ENCODE measurements around the gene PPP1CA. TPM values are rescaled to one million over a fixed set of nuclear protein-coding genes. Genes with fewer than 3 reads are reported as not detected.

The PPP1CA gene
- total and polyA plus RNA-seq, 4 donors = 62.4 to 92.9 (median 75.9) TPM

DNA sequence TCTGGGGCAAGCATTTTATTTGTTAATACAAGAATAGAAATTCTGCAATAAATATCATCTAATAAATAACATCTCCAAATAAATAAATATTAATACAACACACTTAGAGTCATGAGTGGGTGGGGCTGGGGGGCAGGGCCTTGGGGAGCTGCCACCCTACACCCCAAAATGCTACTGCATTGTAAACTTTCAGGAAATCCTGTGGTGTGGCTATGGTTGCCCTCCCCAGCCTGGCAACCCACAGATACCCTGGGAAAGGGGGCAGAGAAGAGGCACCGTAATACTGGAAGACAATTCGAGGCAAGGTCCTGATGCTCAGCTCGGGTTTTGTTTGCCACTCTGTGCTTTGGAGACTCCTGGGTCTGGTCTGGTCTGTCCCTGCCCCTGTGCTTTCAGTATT, 37.5 kb downstream of the PPP1CA start:
- Histone ChIP-seq H3K9ac (ENCODE audit: low read depth in 1 of 2, low read length in 2 of 2) (no peak overlapping the region), H3K27me3 (ENCODE audit: control insufficient read depth in 4 of 4, insufficient read depth in 4 of 4, low read length in 3 of 4) (no peaks in the 10 kb centered on the region), H3K27ac (ENCODE audit: low read depth in 1 of 2, low read length in 2 of 2) (no peak overlapping the region), H3K9me3 (ENCODE audit: control insufficient read depth in 4 of 4, low read length in 3 of 4) (no peaks in the 10 kb centered on the region), H3K36me3 (ENCODE audit: control insufficient read depth in 4 of 4, insufficient read depth in 3 of 4, low read depth in 1 of 4, low read length in 3 of 4) (no peaks in the 10 kb centered on the region), H3K4me3 (ENCODE audit: low read depth in 1 of 3, low read length in 3 of 3) (no peak overlapping the region), H3K4me1 (ENCODE audit: control insufficient read depth in 4 of 4, insufficient read depth in 4 of 4, low read length in 3 of 4) (no peaks in the 10 kb centered on the region)
- DNase-seq (ENCODE audit: low spot score) = no peak
- WGBS = 91% methylated on average over 3 of the region's 3 CpGs
- no peak for TF ChIP-seq CTCF (IDR thresholded peaks at IDR 0.05; ENCODE audit: low read depth, low read length, missing input control)
- TF ChIP-seq JUND (IDR thresholded peaks at IDR 0.05) = no peak
- no peak for TF ChIP-seq EGR1 (IDR thresholded peaks at IDR 0.05; ENCODE audit: low read depth in 2 of 2)
- TF ChIP-seq ATF3 (IDR thresholded peaks at IDR 0.05) = no peak
- TF ChIP-seq RAD21 (IDR thresholded peaks at IDR 0.05) = no peak
- TF ChIP-seq FOXA1 (IDR thresholded peaks at IDR 0.05) = no peak
- TF ChIP-seq NR2F2 (IDR thresholded peaks at IDR 0.05) = no peak
- TF ChIP-seq GABPA (IDR thresholded peaks at IDR 0.05 in 1 of 2, conservative IDR thresholded peaks at IDR 0.05 in 1 of 2) = no peak

DNA sequence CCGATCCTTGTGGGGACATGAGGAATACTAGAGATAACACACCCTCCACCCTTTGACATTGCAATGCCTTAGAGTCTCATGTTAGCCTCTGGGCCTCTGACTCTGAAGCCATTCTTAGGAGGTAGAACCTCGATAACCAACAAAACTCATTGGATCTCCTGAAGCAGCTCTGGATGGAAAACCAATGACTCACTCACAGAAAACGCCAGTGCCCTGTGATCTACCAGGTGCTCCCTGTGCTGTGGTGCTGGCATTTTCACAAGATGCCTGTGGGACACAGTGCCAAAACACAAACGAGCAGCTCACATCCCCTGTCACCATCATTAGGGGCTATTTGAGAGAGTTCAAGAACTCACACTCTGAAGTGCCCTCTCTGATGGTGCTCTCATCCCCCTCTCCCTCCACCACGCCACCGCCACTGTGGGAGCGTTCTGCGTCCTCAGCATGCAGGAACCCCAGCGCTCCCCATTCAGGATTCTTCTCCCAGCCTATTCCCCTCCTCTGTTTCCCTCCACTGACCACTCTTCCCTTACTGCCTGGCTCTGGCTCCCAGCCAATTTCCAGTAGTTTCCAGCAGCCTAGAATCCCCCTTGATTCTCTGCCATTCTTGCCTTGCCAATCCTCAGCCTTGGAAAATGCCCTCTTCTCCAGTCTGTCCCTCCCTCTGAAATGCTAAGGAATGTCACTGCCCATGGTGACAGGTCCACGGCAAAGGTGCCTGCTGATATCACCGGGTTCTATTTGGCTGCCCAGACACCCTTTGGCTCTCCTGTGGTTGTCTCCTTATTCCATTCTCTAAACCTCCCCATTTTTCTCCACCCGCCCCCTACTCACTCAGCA, 43.6 kb downstream of the PPP1CA start:
- Histone ChIP-seq H3K4me1 (ENCODE audit: control insufficient read depth in 4 of 4, insufficient read depth in 4 of 4, low read length in 3 of 4) (peaks cover 13 to 26% (median 21%) of the 10 kb centered on the region in 4 donors), H3K27me3 (ENCODE audit: control insufficient read depth in 4 of 4, insufficient read depth in 4 of 4, low read length in 3 of 4) (no peaks in the 10 kb centered on the region), H3K4me3 (ENCODE audit: low read depth in 1 of 3, low read length in 3 of 3) (no peak overlapping the region), H3K36me3 (ENCODE audit: control insufficient read depth in 4 of 4, insufficient read depth in 3 of 4, low read depth in 1 of 4, low read length in 3 of 4) (no peaks in the 10 kb centered on the region), H3K9me3 (ENCODE audit: control insufficient read depth in 4 of 4, low read length in 3 of 4) (no peaks in the 10 kb centered on the region), H3K27ac (ENCODE audit: low read depth in 1 of 2, low read length in 2 of 2) (no peak overlapping the region), H3K9ac (ENCODE audit: low read depth in 1 of 2, low read length in 2 of 2) (no peak overlapping the region)
- DNase-seq (ENCODE audit: low spot score) = no peak
- WGBS = 85% methylated on average over 12 of the region's 12 CpGs
- TF ChIP-seq NR2F2 (IDR thresholded peaks at IDR 0.05) (no peak), JUND (IDR thresholded peaks at IDR 0.05) (no peak), HNF4A (conservative IDR thresholded peaks at IDR 0.05) (no peak), HNF4G (IDR thresholded peaks at IDR 0.05) (no peak), RAD21 (IDR thresholded peaks at IDR 0.05) (no peak), EGR1 (IDR thresholded peaks at IDR 0.05; ENCODE audit: low read depth in 2 of 2) (no peak), GABPA (IDR thresholded peaks at IDR 0.05 in 1 of 2, conservative IDR thresholded peaks at IDR 0.05 in 1 of 2) (no peak), FOXA2 (IDR thresholded peaks at IDR 0.05) (no peak), YY1 (IDR thresholded peaks at IDR 0.05) (no peak), CTCF (IDR thresholded peaks at IDR 0.05; ENCODE audit: low read depth, low read length, missing input control) (no peak), SP1 (IDR thresholded peaks at IDR 0.05) (no peak), FOXA1 (IDR thresholded peaks at IDR 0.05) (no peak), ATF3 (IDR thresholded peaks at IDR 0.05) (no peak), TAF1 (conservative IDR thresholded peaks at IDR 0.05) (no peak)
- TF ChIP-seq, protein P1, sequence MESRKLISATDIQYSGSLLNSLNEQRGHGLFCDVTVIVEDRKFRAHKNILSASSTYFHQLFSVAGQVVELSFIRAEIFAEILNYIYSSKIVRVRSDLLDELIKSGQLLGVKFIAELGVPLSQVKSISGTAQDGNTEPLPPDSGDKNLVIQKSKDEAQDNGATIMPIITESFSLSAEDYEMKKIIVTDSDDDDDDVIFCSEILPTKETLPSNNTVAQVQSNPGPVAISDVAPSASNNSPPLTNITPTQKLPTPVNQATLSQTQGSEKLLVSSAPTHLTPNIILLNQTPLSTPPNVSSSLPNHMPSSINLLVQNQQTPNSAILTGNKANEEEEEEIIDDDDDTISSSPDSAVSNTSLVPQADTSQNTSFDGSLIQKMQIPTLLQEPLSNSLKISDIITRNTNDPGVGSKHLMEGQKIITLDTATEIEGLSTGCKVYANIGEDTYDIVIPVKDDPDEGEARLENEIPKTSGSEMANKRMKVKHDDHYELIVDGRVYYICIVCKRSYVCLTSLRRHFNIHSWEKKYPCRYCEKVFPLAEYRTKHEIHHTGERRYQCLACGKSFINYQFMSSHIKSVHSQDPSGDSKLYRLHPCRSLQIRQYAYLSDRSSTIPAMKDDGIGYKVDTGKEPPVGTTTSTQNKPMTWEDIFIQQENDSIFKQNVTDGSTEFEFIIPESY (IDR thresholded peaks at IDR 0.05) = no peak
- TF ChIP-seq, protein P2, sequence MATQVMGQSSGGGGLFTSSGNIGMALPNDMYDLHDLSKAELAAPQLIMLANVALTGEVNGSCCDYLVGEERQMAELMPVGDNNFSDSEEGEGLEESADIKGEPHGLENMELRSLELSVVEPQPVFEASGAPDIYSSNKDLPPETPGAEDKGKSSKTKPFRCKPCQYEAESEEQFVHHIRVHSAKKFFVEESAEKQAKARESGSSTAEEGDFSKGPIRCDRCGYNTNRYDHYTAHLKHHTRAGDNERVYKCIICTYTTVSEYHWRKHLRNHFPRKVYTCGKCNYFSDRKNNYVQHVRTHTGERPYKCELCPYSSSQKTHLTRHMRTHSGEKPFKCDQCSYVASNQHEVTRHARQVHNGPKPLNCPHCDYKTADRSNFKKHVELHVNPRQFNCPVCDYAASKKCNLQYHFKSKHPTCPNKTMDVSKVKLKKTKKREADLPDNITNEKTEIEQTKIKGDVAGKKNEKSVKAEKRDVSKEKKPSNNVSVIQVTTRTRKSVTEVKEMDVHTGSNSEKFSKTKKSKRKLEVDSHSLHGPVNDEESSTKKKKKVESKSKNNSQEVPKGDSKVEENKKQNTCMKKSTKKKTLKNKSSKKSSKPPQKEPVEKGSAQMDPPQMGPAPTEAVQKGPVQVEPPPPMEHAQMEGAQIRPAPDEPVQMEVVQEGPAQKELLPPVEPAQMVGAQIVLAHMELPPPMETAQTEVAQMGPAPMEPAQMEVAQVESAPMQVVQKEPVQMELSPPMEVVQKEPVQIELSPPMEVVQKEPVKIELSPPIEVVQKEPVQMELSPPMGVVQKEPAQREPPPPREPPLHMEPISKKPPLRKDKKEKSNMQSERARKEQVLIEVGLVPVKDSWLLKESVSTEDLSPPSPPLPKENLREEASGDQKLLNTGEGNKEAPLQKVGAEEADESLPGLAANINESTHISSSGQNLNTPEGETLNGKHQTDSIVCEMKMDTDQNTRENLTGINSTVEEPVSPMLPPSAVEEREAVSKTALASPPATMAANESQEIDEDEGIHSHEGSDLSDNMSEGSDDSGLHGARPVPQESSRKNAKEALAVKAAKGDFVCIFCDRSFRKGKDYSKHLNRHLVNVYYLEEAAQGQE (IDR thresholded peaks at IDR 0.05) = no peak
- TF ChIP-seq, protein P3, sequence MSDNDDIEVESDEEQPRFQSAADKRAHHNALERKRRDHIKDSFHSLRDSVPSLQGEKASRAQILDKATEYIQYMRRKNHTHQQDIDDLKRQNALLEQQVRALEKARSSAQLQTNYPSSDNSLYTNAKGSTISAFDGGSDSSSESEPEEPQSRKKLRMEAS (IDR thresholded peaks at IDR 0.05) = no peak

Data from liver (tissue), 9 donors.